GM18951 (cell line): ENCODE data around the gene ACP1.

Experiments
- POLR2A ChIP-seq: IDR thresholded peaks from 4 replicates; pipeline ENCODE4 v1.6.1; 2011; ENCODE audit warnings: mild to moderate bottlenecking; ENCODE audit not compliant: insufficient read length, insufficient read depth; ENCODE audit errors: extremely low read depth
- in situ Hi-C: fragments of 300-500 bp; cut with MboI; formaldehyde crosslinking; loops from one replicate; pipeline ENCODE4 v1.12.0; 2022; ENCODE audit warnings: low sequenced_read_pairs, mixed read lengths, inconsistent platforms; ENCODE audit not compliant: unreplicated experiment

Gene ACP1

DNA sequence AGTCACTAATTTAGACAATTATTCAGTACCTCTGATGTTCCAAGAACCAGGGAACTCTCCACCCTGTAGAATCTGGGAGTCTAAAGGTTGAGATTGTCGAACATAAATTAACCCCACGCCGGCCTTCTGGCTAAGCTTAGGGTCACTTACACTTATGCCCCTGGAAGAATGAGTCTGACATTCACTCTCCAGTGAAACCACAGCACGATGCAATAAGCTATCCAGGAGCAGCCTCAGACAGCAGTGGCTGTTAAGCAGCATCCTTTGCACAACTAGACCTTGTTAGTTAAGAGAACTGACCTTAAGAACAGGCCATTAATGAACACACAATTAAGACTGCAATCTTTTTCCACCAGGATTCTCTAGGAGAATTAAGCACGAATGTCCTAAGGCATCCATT lies 25.9 kb upstream of the ACP1 start:
- in situ Hi-C loops = no loop called here
- no peak for TF ChIP-seq POLR2A

GRCh38 chr2:244547-244946 lies 20.2 kb upstream of the ACP1 start:
- in situ Hi-C loops = no loop called here
- no peak for TF ChIP-seq POLR2A

DNA sequence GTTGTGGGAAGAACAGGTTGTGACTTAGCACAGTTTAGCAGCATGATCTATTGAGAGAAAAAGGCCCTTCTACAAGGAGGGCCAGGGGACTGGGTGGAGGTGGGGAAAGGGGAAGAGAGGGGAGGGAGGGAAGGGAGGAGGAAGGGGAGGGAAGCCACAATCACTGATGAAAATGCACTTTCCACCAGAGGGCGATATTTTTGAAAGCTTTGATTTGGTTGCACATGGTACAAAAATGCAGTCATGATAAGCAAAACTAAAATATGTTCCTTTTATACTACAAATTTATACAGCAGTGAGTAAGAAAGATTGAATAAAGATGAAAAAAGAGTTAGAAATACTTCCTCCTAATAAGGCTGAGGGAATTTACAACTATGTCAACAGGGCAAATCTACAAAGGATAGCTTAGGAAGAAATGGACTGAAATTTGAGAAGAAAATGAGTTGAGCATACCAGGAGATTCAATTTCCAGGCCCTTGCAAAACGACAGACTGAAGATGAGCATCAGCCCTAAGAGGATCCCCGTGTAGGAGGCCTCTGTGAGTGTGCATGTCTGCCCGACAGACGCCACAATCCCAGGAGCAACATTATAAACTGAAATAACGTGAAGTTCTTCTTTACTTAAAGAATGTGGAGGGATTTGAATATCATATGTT lies 18.1 kb upstream of the ACP1 start:
- no peak for TF ChIP-seq POLR2A
- in situ Hi-C loops = no loop called here

GRCh38 chr2:248724-249123 lies 16.0 kb upstream of the ACP1 start:
- in situ Hi-C loops = no loop called here
- no peak for TF ChIP-seq POLR2A

- no peak for TF ChIP-seq POLR2A
- in situ Hi-C loops = no loop called here
Observed at GRCh38 chr2:249538-250042, 15.2 kb upstream of the ACP1 start.

DNA sequence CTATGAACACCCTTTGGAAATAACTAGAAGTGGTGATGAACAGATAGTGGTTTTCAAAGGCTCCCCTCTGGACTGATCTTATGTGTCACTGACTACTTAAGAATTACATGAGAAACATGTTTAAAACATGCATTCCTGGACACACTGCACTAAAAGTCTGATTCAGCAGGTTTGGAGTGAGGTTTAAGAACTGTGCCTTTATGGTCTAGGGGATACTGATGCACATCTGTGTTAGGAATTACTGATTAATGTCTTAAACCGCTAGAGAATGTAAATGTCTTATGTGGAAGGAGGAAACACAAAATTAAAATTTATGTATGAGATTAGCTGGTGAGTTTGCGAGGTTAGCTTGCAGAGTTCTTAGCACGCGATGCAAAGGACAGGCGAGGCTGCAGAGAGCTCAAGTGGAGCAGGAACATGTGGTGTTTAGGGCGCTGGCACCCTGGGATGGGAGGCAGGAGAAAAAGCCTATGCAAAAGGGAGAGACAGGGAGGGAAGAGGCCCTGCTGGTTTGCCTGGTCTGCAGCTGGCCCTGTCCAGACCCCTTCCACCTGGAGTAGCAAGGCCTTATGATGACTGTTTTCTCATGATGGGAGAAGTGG lies 12.6 kb upstream of the ACP1 start:
- in situ Hi-C loops = no loop called here
- TF ChIP-seq POLR2A = no peak

- in situ Hi-C loops = no loop called here
Observed at GRCh38 chr2:253202-253638, 11.5 kb upstream of the ACP1 start.

GRCh38 chr2:254241-254640 lies 10.5 kb upstream of the ACP1 start:
- in situ Hi-C loops = no loop called here
- TF ChIP-seq POLR2A = no peak

More at GRCh38 chr2:253202-253638, 11.5 kb upstream of the ACP1 start:
- TF ChIP-seq POLR2A = no peak

GRCh38 chr2:255195-255594 lies 9.6 kb upstream of the ACP1 start:
- TF ChIP-seq POLR2A = no peak
- in situ Hi-C loops = no loop called here

DNA sequence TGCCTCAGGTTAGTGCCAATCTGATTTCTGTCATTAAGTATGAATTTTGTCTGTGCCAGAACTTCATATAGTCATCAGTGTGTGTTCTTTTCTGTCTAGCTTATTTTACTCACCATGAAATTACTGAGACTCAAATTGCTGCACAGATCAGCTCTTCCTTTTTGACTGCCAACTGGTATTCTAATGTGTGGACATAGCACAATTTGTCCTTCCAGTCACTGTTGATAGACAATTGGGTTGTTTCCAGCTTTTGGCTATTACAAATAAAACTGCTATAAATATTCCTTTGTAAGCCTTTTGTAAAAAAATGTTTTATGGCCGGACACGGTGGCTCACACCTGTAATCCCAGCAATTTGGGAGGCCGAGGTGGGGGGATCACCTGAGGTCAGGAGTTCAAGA lies 8.7 kb upstream of the ACP1 start:
- no peak for TF ChIP-seq POLR2A
- in situ Hi-C loops = no loop called here

DNA sequence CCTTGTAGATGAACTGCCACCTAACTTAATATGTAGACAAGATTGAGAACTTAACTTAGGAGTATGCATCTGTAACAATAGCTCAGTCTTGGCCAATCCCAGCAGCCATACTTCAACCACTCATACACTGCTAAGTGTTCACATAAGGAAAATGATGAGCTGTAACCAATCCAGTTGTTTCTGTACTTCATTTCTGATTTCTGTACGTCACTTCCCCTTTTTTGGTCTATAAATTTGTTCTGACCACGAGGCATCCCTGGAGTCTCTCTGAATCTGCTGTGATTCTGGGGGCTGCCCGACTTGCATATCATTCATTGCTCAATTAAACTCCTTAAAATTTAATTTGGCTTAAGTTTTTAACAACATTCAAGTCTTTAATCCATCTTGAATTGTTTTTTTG lies 7.3 kb upstream of the ACP1 start:
- no peak for TF ChIP-seq POLR2A

GRCh38 chr2:257842-258241 lies 6.9 kb upstream of the ACP1 start:
- no peak for TF ChIP-seq POLR2A

More for the DNA sequence above, 7.3 kb upstream of the ACP1 start:
- in situ Hi-C loops = no loop called here

DNA sequence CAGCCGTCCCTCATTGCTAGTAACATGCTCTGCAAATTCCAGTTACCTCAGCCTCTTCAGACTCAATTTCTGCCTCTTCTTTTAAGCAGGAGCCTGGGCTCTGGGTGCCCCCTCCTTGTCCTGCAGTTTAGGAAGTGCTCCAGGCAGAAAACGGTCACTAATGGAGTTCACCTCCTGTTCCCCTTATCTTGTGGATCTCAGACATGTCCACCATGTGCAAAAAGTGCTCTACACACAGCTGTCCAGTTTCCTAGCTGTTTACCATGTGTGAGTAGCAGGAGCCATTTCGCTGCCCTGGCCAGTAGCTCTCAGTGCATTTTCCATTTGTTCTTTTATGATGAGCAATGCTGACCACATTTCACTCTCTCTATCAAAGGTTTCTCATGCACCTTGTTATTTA lies 5.8 kb upstream of the ACP1 start:
- TF ChIP-seq POLR2A = no peak
- in situ Hi-C loops = no loop called here

More at GRCh38 chr2:257842-258241, 6.9 kb upstream of the ACP1 start:
- in situ Hi-C loops = no loop called here

- TF ChIP-seq POLR2A = no peak
- in situ Hi-C loops = no loop called here
Observed at GRCh38 chr2:259789-260331, 4.9 kb upstream of the ACP1 start.
